Measurements from ENCODE around the gene TGFB2.

TGFB2 gene

GRCh38 chr1:218467101-218468072, 122.3 kb downstream of the TGFB2 start:
- DNase-seq: peak; percentile 93

- no peak for DNase-seq
Measured at GRCh38 chr1:218468711-218469110, 123.6 kb downstream of the TGFB2 start.

GRCh38 chr1:218472885-218473284, 127.7 kb downstream of the TGFB2 start:
- no peak for DNase-seq

- peak; percentile 69 for DNase-seq
Measured at GRCh38 chr1:218473522-218473921, 128.4 kb downstream of the TGFB2 start.

GRCh38 chr1:218474128-218474527, 129.0 kb downstream of the TGFB2 start:
- DNase-seq: no peak

GRCh38 chr1:218475275-218475674, 130.1 kb downstream of the TGFB2 start:
- no peak for DNase-seq

- no peak for DNase-seq
Measured at GRCh38 chr1:218475699-218476098, 130.6 kb downstream of the TGFB2 start.

- peak; percentile 91 for DNase-seq
Measured at GRCh38 chr1:218476385-218476784, 131.2 kb downstream of the TGFB2 start.

- no peak for DNase-seq
Measured at GRCh38 chr1:218478336-218478735, 133.2 kb downstream of the TGFB2 start.

GRCh38 chr1:218479436-218480115, 134.4 kb downstream of the TGFB2 start:
- DNase-seq: peak; percentile 83

GRCh38 chr1:218480137-218480536, 135.0 kb downstream of the TGFB2 start:
- peak; percentile 90 for DNase-seq

- peak; percentile 93 for DNase-seq
Measured at GRCh38 chr1:218480588-218481099, 135.5 kb downstream of the TGFB2 start.

- DNase-seq: peak; percentile 72
Measured at GRCh38 chr1:218481116-218481775, 136.1 kb downstream of the TGFB2 start.

- DNase-seq: peak; percentile 47
Measured at GRCh38 chr1:218482683-218483082, 137.5 kb downstream of the TGFB2 start.

- no peak for DNase-seq
Measured at GRCh38 chr1:218485241-218485928, 140.2 kb downstream of the TGFB2 start.

GRCh38 chr1:218488531-218488930, 143.4 kb downstream of the TGFB2 start:
- DNase-seq: no peak

GRCh38 chr1:218488986-218489385, 143.8 kb downstream of the TGFB2 start:
- DNase-seq: peak; percentile 80

- DNase-seq: no peak
Measured at GRCh38 chr1:218490406-218490922, 145.3 kb downstream of the TGFB2 start.

- no peak for DNase-seq
Measured at GRCh38 chr1:218492874-218493273, 147.7 kb downstream of the TGFB2 start.

- no peak for DNase-seq
Measured at GRCh38 chr1:218493986-218494385, 148.8 kb downstream of the TGFB2 start.
